Thoracic aorta (tissue), 2 donors: ENCODE measurements around the gene GGACT. TPM values are rescaled to one million over a fixed set of nuclear protein-coding genes. Genes with fewer than 3 reads are reported as not detected.

Source experiments
- ATAC-seq: fragments of 150-250 bp; one replicate; pipeline ENCODE4 v1.8.0; 2017; ENCODE audit warnings: low read depth; ENCODE audit not compliant: insufficient number of reproducible peaks, low FRiP score
- DNase-seq: peaks from one replicate; pipeline ENCODE4 v3.0.0-alpha.2; 2020; ENCODE audit warnings: low spot score
- H3K27ac ChIP-seq, 2 donors: fragments of 200-600 bp; sonication (generic); 1 replicate in 1 of 2; 2 replicates in 1 of 2; pipeline ENCODE4 v1.5.1; 2016; ENCODE audit warnings: mild to moderate bottlenecking in 2 of 2, moderate library complexity in 2 of 2
- H3K27me3 ChIP-seq: fragments of 200-600 bp; sonication (generic); replicated peaks from 2 replicates; pipeline ENCODE4 v1.6.0; 2016; ENCODE audit warnings: mild to moderate bottlenecking; ENCODE audit not compliant: insufficient read depth
- H3K36me3 ChIP-seq: fragments of 200-600 bp; sonication (generic); one replicate; pipeline ENCODE4 v1.5.1; 2016
- H3K4me1 ChIP-seq, 2 donors: fragments of 200-600 bp; sonication (generic); 1 replicate in 1 of 2; 2 replicates in 1 of 2; pipeline versions ENCODE4 v1.5.1 to v1.6.0; 2016; ENCODE audit warnings: low read depth in 2 of 2, mild to moderate bottlenecking in 1 of 2; ENCODE audit not compliant: control insufficient read depth in 1 of 2
- H3K4me3 ChIP-seq: fragments of 200-600 bp; sonication (generic); 2 replicates; pipeline ENCODE4 v1.5.1; 2016; ENCODE audit warnings: mild to moderate bottlenecking
- H3K9me3 ChIP-seq: fragments of 200-600 bp; sonication (generic); 2 replicates; pipeline ENCODE4 v1.5.1; 2016
- total RNA-seq, 2 donors: library from RNA; depleted of rRNA; stranded (reverse); fragments of >200 nt; gene quantifications; one replicate each; pipeline versions ENCODE4 v1.1.0 to v1.2.3, GENCODE V29; 2016
- TF ChIP-seq, protein P1 (sequence below): fragments of 200-600 bp; sonication (generic); IDR thresholded peaks from one replicate; pipeline ENCODE4 v1.5.1; 2019; ENCODE audit warnings: antibody characterized with exemption

The GGACT gene
- total RNA-seq, 2 donors from 2014 or later: 0.27 to 0.92 TPM

- Histone ChIP-seq H3K4me3 (no peak overlapping the region), H3K9me3 (no peaks in the 10 kb centered on the region), H3K4me1 (no peaks in the 10 kb centered on the region), H3K27ac (no peak overlapping the region), H3K36me3 (no peaks in the 10 kb centered on the region), H3K27me3 (no peaks in the 10 kb centered on the region)
- DNase-seq (no peak), ATAC-seq (no peak)
- TF ChIP-seq, protein P1, sequence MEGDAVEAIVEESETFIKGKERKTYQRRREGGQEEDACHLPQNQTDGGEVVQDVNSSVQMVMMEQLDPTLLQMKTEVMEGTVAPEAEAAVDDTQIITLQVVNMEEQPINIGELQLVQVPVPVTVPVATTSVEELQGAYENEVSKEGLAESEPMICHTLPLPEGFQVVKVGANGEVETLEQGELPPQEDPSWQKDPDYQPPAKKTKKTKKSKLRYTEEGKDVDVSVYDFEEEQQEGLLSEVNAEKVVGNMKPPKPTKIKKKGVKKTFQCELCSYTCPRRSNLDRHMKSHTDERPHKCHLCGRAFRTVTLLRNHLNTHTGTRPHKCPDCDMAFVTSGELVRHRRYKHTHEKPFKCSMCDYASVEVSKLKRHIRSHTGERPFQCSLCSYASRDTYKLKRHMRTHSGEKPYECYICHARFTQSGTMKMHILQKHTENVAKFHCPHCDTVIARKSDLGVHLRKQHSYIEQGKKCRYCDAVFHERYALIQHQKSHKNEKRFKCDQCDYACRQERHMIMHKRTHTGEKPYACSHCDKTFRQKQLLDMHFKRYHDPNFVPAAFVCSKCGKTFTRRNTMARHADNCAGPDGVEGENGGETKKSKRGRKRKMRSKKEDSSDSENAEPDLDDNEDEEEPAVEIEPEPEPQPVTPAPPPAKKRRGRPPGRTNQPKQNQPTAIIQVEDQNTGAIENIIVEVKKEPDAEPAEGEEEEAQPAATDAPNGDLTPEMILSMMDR: no peak
These were observed 13.1 kb upstream of the GGACT start for GRCh38 chr13:100601716-100602115.

DNA sequence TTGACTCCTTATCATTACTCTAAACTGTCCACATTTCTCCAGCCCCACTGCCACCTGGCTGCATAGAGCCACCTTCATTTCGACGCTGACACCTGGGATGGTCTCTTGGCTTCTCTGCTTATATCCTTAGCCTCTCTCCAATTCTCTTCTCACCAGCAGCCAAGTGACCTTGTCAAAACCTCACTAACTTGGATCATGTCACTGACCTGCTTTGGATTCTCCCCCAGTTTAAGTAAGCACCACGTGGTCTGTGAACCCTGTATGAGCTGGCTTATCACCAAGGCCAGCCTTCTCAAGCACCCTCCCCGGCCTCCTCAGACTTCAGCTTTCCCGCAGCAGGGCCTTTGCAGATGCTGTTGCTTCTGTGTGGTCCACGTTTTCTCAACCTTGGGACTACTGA, 12.3 kb upstream of the GGACT start:
- H3K4me3 ChIP-seq: no peak overlapping the region
- H3K4me1 ChIP-seq: no peaks in the 10 kb centered on the region
- TF ChIP-seq, protein P1: no peak
- ATAC-seq (no peak), DNase-seq (no peak)
- H3K27me3 ChIP-seq: no peaks in the 10 kb centered on the region
- no peak overlapping the region for H3K27ac ChIP-seq
- H3K9me3 ChIP-seq: no peaks in the 10 kb centered on the region
- no peaks in the 10 kb centered on the region for H3K36me3 ChIP-seq

DNA sequence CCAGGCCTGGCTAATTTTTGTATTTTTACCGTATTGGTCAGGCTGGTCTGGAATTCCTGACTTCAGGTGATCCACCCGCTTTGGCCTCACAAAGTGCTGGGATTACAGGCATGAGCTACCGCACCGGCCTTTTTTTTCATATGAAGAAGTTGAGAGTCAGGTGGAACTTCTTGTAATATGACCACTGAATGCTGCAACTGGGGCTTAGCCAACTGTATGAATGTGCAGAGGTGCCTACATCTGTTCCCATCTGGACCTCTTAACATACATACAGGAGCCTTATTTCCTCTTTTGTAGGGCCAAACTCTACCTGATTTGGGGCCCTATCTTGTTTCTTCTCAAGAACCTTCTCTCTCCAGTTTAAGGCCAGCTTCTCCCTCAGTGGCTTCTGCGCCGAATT, 11.9 kb upstream of the GGACT start:
- no peaks in the 10 kb centered on the region for H3K36me3 ChIP-seq
- H3K4me3 ChIP-seq: no peak overlapping the region
- H3K27ac ChIP-seq: no peak overlapping the region
- no peaks in the 10 kb centered on the region for H3K9me3 ChIP-seq
- TF ChIP-seq, protein P1: no peak
- H3K27me3 ChIP-seq: no peaks in the 10 kb centered on the region
- no peak for DNase-seq
- H3K4me1 ChIP-seq: no peaks in the 10 kb centered on the region
- ATAC-seq: no peak

DNA sequence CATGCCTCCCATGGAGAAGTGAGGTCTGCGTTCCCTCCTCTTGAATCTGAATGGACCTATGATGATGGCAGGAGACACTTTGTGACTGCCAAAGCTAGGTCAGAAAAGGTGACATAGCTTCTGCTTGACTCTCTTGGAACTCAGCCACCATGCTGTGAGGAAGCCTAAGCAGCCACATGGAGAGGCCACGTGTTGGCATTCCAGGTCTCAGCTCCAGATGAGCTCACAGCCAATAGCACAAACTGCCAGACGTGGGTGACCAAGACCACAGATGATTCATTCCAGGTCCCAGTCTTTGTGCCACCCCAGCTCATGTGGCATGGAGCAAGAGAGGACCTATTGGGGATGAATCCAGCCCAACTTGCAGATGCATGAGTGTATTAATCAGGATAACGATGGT, 8.7 kb upstream of the GGACT start:
- Histone ChIP-seq H3K4me3 (no peak overlapping the region), H3K9me3 (no peaks in the 10 kb centered on the region), H3K27me3 (no peaks in the 10 kb centered on the region), H3K4me1 (no peaks in the 10 kb centered on the region), H3K27ac (no peak overlapping the region), H3K36me3 (no peaks in the 10 kb centered on the region)
- DNase-seq (no peak), ATAC-seq (no peak)
- TF ChIP-seq, protein P1: no peak

GRCh38 chr13:100596516-100596915, 7.9 kb upstream of the GGACT start:
- Histone ChIP-seq H3K4me3 (no peak overlapping the region), H3K27ac (no peak overlapping the region), H3K9me3 (no peaks in the 10 kb centered on the region), H3K4me1 (no peaks in the 10 kb centered on the region), H3K36me3 (no peaks in the 10 kb centered on the region), H3K27me3 (no peaks in the 10 kb centered on the region)
- ATAC-seq: no peak
- DNase-seq: no peak
- TF ChIP-seq, protein P1: no peak
